Measurements from ENCODE around the gene ZSCAN5A. TPM values are rescaled to one million over a fixed set of nuclear protein-coding genes. Genes with fewer than 3 reads are reported as not detected.
"Not testable (repeated sequence)": the region's sequence is repeated elsewhere in the genome, so short reads cannot be mapped to it uniquely, and the experiment has no call there.

Gene ZSCAN5A
- total RNA-seq, 4 donors from 2014 or later, result 5.1 to 21.3 (median 10.1) TPM

- WGBS, 2 donors, result 85% methylated on average over 12 of the region's 12 CpGs
- TF ChIP-seq POLR2A (IDR thresholded peaks at IDR 0.05), result no peak
- DNase-seq (ENCODE audit: low spot score in 2 of 2), result no peak
- Histone ChIP-seq H3K27me3 (no peaks in the 10 kb centered on the region), H3K36me3 (no peaks in the 10 kb centered on the region), H3K27ac (no peak overlapping the region), H3K4me1 (no peaks in the 10 kb centered on the region), H3K4me3 (no peak overlapping the region), H3K9me3 (no peaks in the 10 kb centered on the region)
Observed at GRCh38 chr19:56209091-56209490, 105.5 kb downstream of the ZSCAN5A start.

- whole genome bisulfite sequencing, 2 donors, result 71 to 81% methylated on average over 5 of the region's 5 CpGs
- H3K36me3 ChIP-seq; DNase-seq (ENCODE audit: low spot score in 2 of 2); H3K4me1 ChIP-seq; H3K27me3 ChIP-seq; H3K9me3 ChIP-seq; H3K4me3 ChIP-seq; H3K27ac ChIP-seq: not testable (repeated sequence)
Observed at GRCh38 chr19:56207581-56207980, 107.1 kb downstream of the ZSCAN5A start.

- H3K9me3 ChIP-seq, result no peaks in the 10 kb centered on the region
- DNase-seq (ENCODE audit: low spot score in 2 of 2), result no peak
- no peak within 1 kb of the TSS for H3K4me3 ChIP-seq
- no peaks in the 10 kb centered on the region for H3K36me3 ChIP-seq
- H3K4me1 ChIP-seq, result no peaks in the 10 kb centered on the region
- no peaks in the 10 kb centered on the region for H3K27me3 ChIP-seq
- H3K27ac ChIP-seq, result no peak within 1 kb of the TSS
- WGBS, 2 donors, result 53 to 67% methylated on average over 3 of the region's 3 CpGs
- TF ChIP-seq POLR2A (IDR thresholded peaks at IDR 0.05) (no peak), CTCF (IDR thresholded peaks at IDR 0.05) (no peak), EP300 (IDR thresholded peaks at IDR 0.05) (no peak)
Observed at GRCh38 chr19:56201973-56202372, 112.7 kb downstream of the ZSCAN5A start, which contains the start of gene ZSCAN5C. TSS of gene ZSCAN5C (plus strand) at chr19:56202273. CDS start at chr19:56205914, 3,641 bp downstream.

GRCh38 chr19:56199687-56200086 is 115.0 kb downstream of the ZSCAN5A start:
- H3K36me3 ChIP-seq, result no peaks in the 10 kb centered on the region
- H3K9me3 ChIP-seq, result peaks cover 0 to 3% (median 0%) of the 10 kb centered on the region in 4 donors
- DNase-seq (ENCODE audit: low spot score in 2 of 2), result no peak
- whole genome bisulfite sequencing, 2 donors, result 65 to 73% methylated on average over 6 to 7 of the region's 7 CpGs
- no peak overlapping the region for H3K4me3 ChIP-seq
- H3K27me3 ChIP-seq, result no peaks in the 10 kb centered on the region
- no peaks in the 10 kb centered on the region for H3K4me1 ChIP-seq
- no peak for TF ChIP-seq EP300 (IDR thresholded peaks at IDR 0.05)
- TF ChIP-seq POLR2A (IDR thresholded peaks at IDR 0.05), result no peak
- TF ChIP-seq CTCF (IDR thresholded peaks at IDR 0.05), result no peak
- H3K27ac ChIP-seq, result no peak overlapping the region

- DNase-seq (ENCODE audit: low spot score in 2 of 2); H3K9me3 ChIP-seq; H3K36me3 ChIP-seq; H3K4me1 ChIP-seq; H3K4me3 ChIP-seq; H3K27me3 ChIP-seq; H3K27ac ChIP-seq: not testable (repeated sequence)
- 86 to 88% methylated on average over 21 of the region's 23 CpGs for WGBS, 2 donors
Observed at GRCh38 chr19:56197646-56198045, 117.0 kb downstream of the ZSCAN5A start, which contains the start of gene ZSCAN5B. TSS of gene ZSCAN5B (minus strand) at chr19:56197783. CDS start at chr19:56193052, 4,731 bp downstream.

GRCh38 chr19:56193981-56194640 is 120.5 kb downstream of the ZSCAN5A start:
- no peak overlapping the region for H3K4me3 ChIP-seq
- TF ChIP-seq CTCF (IDR thresholded peaks at IDR 0.05) (no peak), EP300 (IDR thresholded peaks at IDR 0.05) (no peak), POLR2A (IDR thresholded peaks at IDR 0.05) (no peak)
- H3K27ac ChIP-seq, result no peak overlapping the region
- no peaks in the 10 kb centered on the region for H3K4me1 ChIP-seq
- H3K27me3 ChIP-seq, result no peaks in the 10 kb centered on the region
- no peak for DNase-seq (ENCODE audit: low spot score in 2 of 2)
- H3K36me3 ChIP-seq, result no peaks in the 10 kb centered on the region
- peaks cover 0 to 3% (median 0%) of the 10 kb centered on the region in 4 donors for H3K9me3 ChIP-seq
- WGBS, 2 donors, result 84 to 93% methylated on average over 12 of the region's 12 CpGs

All from tibial nerve (tissue), 4 donors.